CD4-positive, alpha-beta T cell treated with Interleukin-2 at 100 ng/mL for 4 hours (primary cell): Measurements from ENCODE around the gene LZTS3.
"Not testable (repeated sequence)": the region's sequence is repeated elsewhere in the genome, so short reads cannot be mapped to it uniquely, and the experiment has no call there.

Experiments
- DNase-seq: peaks from one replicate; pipeline ENCODE4 v3.0.0-alpha.2; 2020; ENCODE audit warnings: low spot score

LZTS3 gene

GRCh38 chr20:3135507-3136070 lies 37.8 kb downstream of the LZTS3 start:
- DNase-seq, result no peak

- no peak for DNase-seq
These were observed 39.2 kb downstream of the LZTS3 start for GRCh38 chr20:3134151-3134550.

- no peak for DNase-seq
These were observed 40.2 kb downstream of the LZTS3 start for GRCh38 chr20:3133155-3133554.

DNA sequence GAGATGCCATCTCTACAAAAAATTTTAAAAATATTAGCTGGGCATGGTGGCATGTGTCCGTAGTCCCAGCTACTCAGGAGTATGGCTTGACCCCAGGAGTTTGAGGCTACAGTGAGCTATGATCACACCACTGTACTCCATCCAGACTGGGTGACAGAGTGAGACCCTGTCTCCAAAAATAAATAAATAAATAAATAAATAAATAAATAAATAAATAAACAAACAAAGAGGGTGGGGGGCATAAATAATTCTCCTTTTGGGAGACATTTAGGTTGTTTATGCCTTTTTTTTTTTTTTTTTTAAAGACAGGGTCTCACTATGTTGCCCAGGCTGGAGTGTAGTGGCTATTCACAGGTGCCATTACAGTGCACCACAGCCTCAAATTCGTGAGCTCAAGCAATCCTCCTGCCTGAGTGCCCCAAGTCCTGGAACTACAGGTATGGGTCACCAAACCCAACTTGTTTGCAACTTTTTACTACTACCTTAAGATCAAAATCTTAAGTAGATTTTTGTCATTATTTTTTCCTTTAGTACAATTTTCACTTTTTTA lies 43.2 kb downstream of the LZTS3 start:
- DNase-seq, result no peak

DNA sequence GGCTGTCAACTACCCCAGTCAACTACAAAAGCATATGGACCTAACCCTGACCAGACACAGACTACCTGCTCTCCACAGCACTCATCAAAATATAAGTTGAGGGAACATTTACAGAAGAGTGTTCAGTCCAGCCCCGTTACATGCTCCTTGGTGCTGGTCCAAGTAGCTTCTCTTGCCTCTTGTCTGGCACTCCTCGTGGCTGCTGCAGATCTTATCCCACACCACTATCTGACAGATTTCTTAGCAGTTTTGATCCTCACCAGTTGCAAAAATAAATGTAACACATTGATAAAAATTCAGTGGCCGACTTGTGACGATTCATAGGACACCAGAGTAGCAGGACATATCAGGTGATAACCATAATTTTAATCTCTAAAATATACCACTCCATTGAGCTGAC lies 44.3 kb downstream of the LZTS3 start:
- DNase-seq, result no peak

DNA sequence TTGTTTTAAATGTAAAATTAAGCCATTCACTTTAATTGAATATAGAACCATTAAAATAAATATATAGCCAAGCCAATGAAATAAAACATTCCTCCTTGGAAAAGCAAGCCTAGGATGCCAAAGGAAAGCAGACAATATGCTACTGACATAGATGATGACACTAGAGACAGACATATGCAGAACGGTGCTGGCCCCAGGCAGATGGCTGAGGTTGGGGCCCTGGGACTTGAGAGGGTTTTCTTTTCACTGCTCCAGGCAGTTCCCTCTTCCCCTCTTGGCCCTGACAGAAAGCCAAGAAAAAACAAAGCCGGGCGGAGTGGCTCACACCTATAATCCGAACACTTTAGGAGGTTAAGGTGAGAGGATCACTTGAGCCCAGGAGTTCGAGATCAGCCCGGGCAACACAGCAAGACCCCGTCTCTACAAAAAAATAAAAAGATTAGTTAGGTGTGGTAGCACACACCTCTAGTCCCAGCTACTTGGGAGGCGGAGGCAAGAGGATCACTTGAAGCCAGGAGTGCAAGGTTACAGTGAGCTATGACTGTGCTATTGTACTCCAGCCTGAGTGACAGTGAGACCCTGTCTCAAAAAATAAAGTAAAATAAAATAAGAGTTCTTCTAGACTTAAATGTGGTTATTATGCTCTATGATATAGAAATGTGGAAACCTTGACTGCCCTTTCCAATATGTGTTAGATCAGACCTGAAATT lies 44.9 kb downstream of the LZTS3 start:
- DNase-seq, result no peak

GRCh38 chr20:3126527-3126859 lies 46.9 kb downstream of the LZTS3 start:
- no peak for DNase-seq

DNA sequence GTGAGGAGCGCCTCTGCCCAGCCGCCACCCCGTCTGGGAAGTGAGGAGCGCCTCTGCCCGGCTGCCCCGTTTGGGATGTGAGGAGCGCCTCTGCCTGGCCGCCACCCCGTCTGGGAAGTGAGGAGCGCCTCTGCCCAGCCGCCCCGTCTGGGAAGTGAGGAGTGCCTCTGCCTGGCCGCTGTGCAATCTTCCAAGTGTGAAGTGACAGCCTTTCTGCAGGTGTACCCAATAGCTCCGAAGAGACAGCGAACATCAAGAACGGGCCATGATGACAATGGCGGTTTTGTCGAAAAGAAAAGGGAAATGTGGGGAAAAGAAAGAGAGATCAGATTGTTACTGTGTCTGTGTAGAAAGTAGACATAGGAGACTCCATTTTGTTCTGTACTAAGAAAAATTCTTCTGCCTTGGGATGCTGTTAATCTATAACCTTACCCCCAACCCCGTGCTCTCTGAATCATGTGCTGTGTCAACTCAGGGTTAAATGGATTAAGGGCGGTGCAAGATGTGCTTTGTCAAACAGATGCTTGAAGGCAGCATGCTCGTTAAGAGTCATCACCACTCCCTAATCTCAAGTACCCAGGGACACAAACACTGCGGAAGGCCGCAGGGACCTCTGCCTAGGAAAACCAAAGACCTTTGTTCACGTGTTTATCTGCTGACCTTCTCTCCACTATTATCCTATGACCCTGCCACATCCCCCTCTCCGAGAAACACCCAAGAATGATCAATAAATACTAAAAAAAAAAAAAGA lies 47.4 kb downstream of the LZTS3 start:
- DNase-seq, result not testable (repeated sequence)

- DNase-seq, result not testable (repeated sequence)
These were observed 48.4 kb downstream of the LZTS3 start for GRCh38 chr20:3124773-3125560.

GRCh38 chr20:3124163-3124562 lies 49.2 kb downstream of the LZTS3 start:
- DNase-seq, result not testable (repeated sequence)

DNA sequence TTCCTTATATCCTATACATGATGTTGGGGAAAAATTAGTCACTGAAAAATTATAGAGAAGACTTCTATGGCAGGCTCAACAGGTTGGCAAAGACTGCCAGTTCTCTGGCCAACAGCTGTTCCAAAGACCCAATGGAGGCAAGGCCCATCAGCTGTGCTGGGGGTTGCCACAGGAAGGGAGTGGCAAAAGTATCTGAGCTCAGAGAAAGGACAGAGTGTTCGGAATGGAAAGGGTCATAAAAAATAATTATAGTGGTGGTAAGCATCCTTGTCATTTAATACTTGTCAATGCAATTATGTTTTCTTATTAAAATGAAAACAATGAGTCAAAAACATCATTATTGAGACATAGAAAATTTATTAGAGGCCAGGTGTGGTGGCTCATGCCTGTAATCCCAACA lies 49.8 kb downstream of the LZTS3 start:
- DNase-seq, result no peak

DNA sequence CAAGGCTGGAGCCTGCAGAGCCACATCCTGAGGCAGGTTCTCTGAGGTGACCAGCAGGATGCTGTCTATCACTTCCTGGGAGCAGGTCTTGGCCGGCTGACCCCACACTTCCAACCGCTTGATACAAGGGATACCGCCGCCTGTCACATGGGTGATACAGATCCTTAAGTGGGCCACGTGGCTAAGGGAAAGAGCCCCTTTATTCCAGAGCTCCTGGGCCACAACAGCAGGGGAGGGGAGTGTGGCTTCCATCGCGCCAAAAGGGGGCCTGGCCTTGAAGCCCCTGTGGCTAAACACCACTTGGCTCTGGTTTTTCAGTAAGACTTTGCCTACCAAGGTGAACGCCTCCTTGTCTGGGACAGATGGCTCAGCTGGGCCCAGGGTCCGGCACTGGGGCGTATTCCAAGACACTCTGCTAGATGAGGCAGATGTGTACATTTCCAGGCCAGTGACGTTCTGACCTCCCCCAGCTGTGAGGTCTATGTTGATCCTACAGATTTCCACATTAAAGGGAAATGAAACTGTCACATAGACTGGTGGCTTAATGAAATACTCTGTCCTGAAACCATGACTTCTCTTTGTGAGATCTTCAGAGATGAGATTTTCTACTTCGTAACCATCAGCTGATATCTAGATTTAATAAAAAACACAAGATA lies 51.3 kb downstream of the LZTS3 start:
- DNase-seq, result no peak

- peak; percentile 43 for DNase-seq
These were observed 52.0 kb downstream of the LZTS3 start for GRCh38 chr20:3121271-3121911.

DNA sequence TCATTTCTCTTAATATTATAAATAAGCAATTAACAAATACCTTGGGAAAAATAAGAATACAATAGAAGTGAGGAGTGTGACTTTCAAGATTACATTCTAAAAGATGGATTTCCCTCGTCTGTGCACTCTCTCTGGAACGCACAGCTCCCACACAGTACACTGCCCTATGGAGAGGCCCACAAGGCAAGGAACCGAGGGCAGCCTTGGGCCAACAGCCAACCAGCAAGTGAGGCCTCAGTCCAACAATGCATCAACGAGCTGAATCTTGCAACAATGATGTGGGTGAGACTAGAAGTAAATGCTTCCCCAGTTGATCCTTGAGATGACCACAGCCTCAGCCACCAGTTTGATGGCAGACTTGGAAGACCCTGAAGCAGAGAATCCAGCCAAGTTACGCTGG lies 54.3 kb downstream of the LZTS3 start:
- no peak for DNase-seq

GRCh38 chr20:3117839-3118379 lies 55.4 kb downstream of the LZTS3 start:
- DNase-seq, result peak; percentile 48

GRCh38 chr20:3116341-3116740 lies 57.0 kb downstream of the LZTS3 start:
- DNase-seq, result no peak

GRCh38 chr20:3115190-3116107 lies 57.9 kb downstream of the LZTS3 start:
- DNase-seq, result peak; percentile 12
